ENCODE data around the gene XRCC3.

The XRCC3 gene

DNA sequence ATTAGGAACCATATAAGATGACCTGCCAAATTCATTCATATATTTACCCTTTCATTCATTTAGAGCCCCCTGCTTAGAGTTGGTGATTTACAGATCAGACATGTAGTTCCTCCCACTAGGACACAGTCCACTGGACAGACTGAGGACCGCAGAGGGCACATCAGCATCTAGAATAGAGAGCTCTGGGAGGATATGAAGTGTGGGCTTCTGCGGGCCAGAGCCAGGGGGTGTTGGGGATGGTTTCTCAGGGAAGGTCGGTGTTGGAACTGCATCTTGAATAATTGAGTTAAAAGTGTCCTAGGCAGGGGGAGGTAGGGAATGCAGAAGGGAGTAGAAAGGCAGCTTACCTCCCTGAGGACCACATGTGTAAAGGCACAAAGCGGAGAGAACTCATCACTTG, 43.3 kb downstream of the XRCC3 start:
- Histone ChIP-seq H3K9ac (ENCODE audit: low read depth, low read length) (no peak overlapping the region), H3K27me3 (ENCODE audit: control insufficient read depth, insufficient read depth, low read length) (no peaks in the 10 kb centered on the region), H3K27ac (ENCODE audit: low read depth, low read length) (no peak overlapping the region), H3K36me3 (ENCODE audit: control insufficient read depth, insufficient read depth, low read length) (peaks cover 89% of the 10 kb centered on the region), H3K9me3 (ENCODE audit: control insufficient read depth, insufficient read depth, low read length) (no peaks in the 10 kb centered on the region), H3K4me3 (ENCODE audit: low read depth, low read length) (no peak overlapping the region), H3K4me1 (ENCODE audit: control insufficient read depth, insufficient read depth, low read length) (no peaks in the 10 kb centered on the region)

DNA sequence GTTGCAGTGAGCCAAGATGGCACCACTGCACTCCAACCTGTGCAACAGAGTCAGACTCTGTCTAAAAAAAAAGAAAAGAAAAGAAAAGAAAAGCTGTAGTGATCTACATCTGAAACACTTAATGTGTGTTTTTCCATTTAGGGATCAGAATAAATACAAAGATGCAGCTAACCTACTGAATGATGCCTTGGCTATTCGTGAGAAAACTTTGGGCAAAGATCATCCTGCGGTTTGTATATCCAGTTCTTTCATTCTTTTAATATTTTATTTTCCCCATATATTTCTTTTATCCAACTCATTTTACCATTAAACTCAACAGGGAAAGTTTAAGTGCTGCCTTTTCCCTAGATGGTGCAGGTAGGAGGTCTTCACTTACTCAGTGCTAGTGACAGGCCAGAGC, 45.9 kb downstream of the XRCC3 start:
- no peak overlapping the region for H3K27ac ChIP-seq (ENCODE audit: low read depth, low read length)
- H3K36me3 ChIP-seq (ENCODE audit: control insufficient read depth, insufficient read depth, low read length) = peaks cover 84% of the 10 kb centered on the region
- H3K9ac ChIP-seq (ENCODE audit: low read depth, low read length) = no peak overlapping the region
- no peak overlapping the region for H3K4me3 ChIP-seq (ENCODE audit: low read depth, low read length)
- no peaks in the 10 kb centered on the region for H3K27me3 ChIP-seq (ENCODE audit: control insufficient read depth, insufficient read depth, low read length)
- H3K4me1 ChIP-seq (ENCODE audit: control insufficient read depth, insufficient read depth, low read length) = no peaks in the 10 kb centered on the region
- no peaks in the 10 kb centered on the region for H3K9me3 ChIP-seq (ENCODE audit: control insufficient read depth, insufficient read depth, low read length)

DNA sequence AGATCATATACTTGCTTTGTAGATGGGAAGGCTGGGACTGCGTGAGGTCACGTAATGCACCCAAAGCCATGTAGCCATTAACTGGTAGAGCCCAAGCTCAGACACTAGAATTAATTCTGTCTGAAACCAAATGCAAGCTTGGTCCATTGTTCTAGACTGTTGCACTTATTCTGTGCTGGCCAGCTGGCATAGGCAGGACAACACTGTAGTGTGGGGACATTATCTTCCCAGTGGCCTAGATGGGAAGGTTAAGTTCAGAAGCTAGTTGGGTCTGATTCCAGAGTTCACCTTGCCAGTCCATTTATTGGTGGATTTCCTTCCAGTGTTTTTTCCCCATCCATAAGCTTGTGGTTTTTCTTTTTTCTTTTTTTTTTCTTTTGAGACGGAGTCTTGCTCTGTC, 47.1 kb downstream of the XRCC3 start:
- no peaks in the 10 kb centered on the region for H3K4me1 ChIP-seq (ENCODE audit: control insufficient read depth, insufficient read depth, low read length)
- H3K36me3 ChIP-seq (ENCODE audit: control insufficient read depth, insufficient read depth, low read length) = peaks cover 85% of the 10 kb centered on the region
- no peak overlapping the region for H3K4me3 ChIP-seq (ENCODE audit: low read depth, low read length)
- no peaks in the 10 kb centered on the region for H3K9me3 ChIP-seq (ENCODE audit: control insufficient read depth, insufficient read depth, low read length)
- no peak overlapping the region for H3K9ac ChIP-seq (ENCODE audit: low read depth, low read length)
- no peak overlapping the region for H3K27ac ChIP-seq (ENCODE audit: low read depth, low read length)
- H3K27me3 ChIP-seq (ENCODE audit: control insufficient read depth, insufficient read depth, low read length) = no peaks in the 10 kb centered on the region

DNA sequence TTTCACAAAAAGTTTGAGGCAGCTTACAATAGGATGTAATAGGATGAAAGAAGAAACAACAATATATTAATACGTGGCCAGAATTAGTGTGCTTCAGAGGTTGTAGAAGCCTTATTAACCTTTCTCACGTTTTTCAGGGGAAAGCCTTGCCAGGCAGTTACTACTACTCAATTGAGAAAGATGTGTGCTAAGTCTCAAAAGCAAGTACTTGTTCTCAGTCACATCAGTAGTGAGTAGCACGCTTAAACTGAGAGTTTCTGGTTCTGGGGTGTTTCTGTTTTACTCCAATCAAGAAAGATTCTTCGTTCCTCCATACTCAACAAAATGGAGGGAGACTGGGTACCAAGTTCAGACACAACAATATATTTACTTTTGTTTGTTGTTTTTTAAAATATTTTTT, 47.6 kb downstream of the XRCC3 start:
- H3K4me1 ChIP-seq (ENCODE audit: control insufficient read depth, insufficient read depth, low read length) = no peaks in the 10 kb centered on the region
- no peaks in the 10 kb centered on the region for H3K27me3 ChIP-seq (ENCODE audit: control insufficient read depth, insufficient read depth, low read length)
- no peak overlapping the region for H3K27ac ChIP-seq (ENCODE audit: low read depth, low read length)
- no peak overlapping the region for H3K9ac ChIP-seq (ENCODE audit: low read depth, low read length)
- no peak overlapping the region for H3K4me3 ChIP-seq (ENCODE audit: low read depth, low read length)
- peaks cover 83% of the 10 kb centered on the region for H3K36me3 ChIP-seq (ENCODE audit: control insufficient read depth, insufficient read depth, low read length)
- H3K9me3 ChIP-seq (ENCODE audit: control insufficient read depth, insufficient read depth, low read length) = no peaks in the 10 kb centered on the region

DNA sequence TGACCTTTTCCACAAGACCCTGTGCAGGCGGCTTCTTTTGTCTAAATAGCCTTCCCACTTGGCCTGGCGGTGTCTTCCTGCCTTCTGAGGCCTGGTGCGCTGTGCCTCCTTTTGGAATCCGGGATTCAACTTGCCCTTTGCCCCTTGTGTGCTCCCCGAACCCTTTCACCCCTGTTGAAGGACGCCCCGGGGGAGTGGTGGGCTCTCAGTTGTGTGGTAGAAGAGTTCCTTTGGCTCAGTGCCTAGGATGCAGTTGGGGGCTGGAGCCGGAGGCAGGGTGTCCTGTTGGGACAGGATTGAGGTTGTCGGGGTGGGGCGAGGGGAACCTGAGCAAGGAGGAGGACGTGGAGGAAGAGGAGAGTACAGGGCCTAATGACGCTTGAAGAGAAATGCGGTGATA, 51.7 kb downstream of the XRCC3 start:
- Histone ChIP-seq H3K4me1 (ENCODE audit: control insufficient read depth, insufficient read depth, low read length) (no peaks in the 10 kb centered on the region), H3K4me3 (ENCODE audit: low read depth, low read length) (no peak overlapping the region), H3K9ac (ENCODE audit: low read depth, low read length) (no peak overlapping the region), H3K9me3 (ENCODE audit: control insufficient read depth, insufficient read depth, low read length) (no peaks in the 10 kb centered on the region), H3K36me3 (ENCODE audit: control insufficient read depth, insufficient read depth, low read length) (peaks cover 83% of the 10 kb centered on the region), H3K27ac (ENCODE audit: low read depth, low read length) (no peak overlapping the region), H3K27me3 (ENCODE audit: control insufficient read depth, insufficient read depth, low read length) (no peaks in the 10 kb centered on the region)

GRCh38 chr14:103662591-103662990, 52.7 kb downstream of the XRCC3 start:
- no peak overlapping the region for H3K9ac ChIP-seq (ENCODE audit: low read depth, low read length)
- no peaks in the 10 kb centered on the region for H3K9me3 ChIP-seq (ENCODE audit: control insufficient read depth, insufficient read depth, low read length)
- H3K36me3 ChIP-seq (ENCODE audit: control insufficient read depth, insufficient read depth, low read length) = peaks cover 82% of the 10 kb centered on the region
- H3K4me1 ChIP-seq (ENCODE audit: control insufficient read depth, insufficient read depth, low read length) = no peaks in the 10 kb centered on the region
- H3K27ac ChIP-seq (ENCODE audit: low read depth, low read length) = no peak overlapping the region
- H3K27me3 ChIP-seq (ENCODE audit: control insufficient read depth, insufficient read depth, low read length) = no peaks in the 10 kb centered on the region
- H3K4me3 ChIP-seq (ENCODE audit: low read depth, low read length) = no peak overlapping the region

DNA sequence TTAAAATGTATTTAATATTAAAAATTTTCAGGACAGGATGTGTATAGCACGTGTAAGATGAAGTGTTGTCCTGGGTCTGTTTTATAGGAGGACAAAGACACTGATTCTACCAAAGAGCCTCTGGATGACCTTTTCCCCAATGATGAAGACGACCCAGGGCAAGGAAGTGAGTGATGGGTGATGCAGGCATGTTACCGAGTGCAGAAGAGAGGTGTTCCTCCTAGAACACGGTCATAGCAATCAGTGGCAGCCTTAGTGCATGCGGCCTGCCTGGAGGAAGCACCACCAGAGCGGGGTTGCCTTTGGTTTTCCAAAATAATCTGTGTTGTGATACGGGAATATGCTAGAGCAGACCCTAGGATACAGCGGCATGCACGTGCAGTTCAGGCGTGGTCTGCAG, 53.2 kb downstream of the XRCC3 start:
- Histone ChIP-seq H3K27ac (ENCODE audit: low read depth, low read length) (no peak overlapping the region), H3K9ac (ENCODE audit: low read depth, low read length) (no peak overlapping the region), H3K36me3 (ENCODE audit: control insufficient read depth, insufficient read depth, low read length) (peaks cover 82% of the 10 kb centered on the region), H3K9me3 (ENCODE audit: control insufficient read depth, insufficient read depth, low read length) (no peaks in the 10 kb centered on the region), H3K4me3 (ENCODE audit: low read depth, low read length) (no peak overlapping the region), H3K4me1 (ENCODE audit: control insufficient read depth, insufficient read depth, low read length) (no peaks in the 10 kb centered on the region), H3K27me3 (ENCODE audit: control insufficient read depth, insufficient read depth, low read length) (no peaks in the 10 kb centered on the region)

DNA sequence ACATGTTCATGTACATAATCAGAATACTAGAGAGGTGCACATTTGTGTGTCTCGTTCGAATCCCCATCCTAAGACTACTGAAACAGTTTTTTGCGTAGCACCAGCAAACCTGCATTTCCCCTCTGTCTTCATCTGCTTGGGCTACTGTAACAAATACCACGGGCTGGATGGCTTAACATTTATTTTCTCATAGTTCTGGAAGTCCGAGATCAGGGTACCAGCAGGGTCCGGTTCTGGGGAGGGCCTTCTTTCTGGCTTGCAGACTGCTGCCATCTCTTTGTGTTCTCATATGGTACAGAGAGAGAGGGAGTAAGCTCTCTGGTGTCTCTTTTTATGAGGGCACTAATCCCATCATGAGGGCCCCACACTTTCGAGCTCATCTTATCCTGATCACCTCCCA, 55.6 kb downstream of the XRCC3 start:
- H3K27ac ChIP-seq (ENCODE audit: low read depth, low read length) = no peak overlapping the region

DNA sequence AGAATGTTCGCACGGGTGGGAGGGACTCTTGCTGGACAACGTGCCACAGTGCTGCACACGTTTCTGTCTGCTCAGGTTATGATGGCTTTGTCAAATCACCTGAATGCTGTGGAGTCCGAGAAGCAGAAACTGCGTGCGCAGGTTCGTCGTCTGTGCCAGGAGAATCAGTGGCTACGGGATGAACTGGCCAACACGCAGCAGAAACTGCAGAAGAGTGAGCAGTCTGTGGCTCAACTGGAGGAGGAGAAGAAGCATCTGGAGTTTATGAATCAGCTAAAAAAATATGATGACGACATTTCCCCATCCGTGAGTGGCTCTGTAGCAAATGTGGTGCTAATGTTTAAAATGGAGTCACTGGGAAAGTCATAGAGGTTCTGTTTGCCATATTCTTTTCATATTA, 57.8 kb downstream of the XRCC3 start:
- H3K4me3 ChIP-seq (ENCODE audit: low read depth, low read length) = no peak overlapping the region
- no peak overlapping the region for H3K27ac ChIP-seq (ENCODE audit: low read depth, low read length)
- H3K36me3 ChIP-seq (ENCODE audit: control insufficient read depth, insufficient read depth, low read length) = peaks cover 79% of the 10 kb centered on the region

More for the DNA sequence above, 55.6 kb downstream of the XRCC3 start:
- no peaks in the 10 kb centered on the region for H3K4me1 ChIP-seq (ENCODE audit: control insufficient read depth, insufficient read depth, low read length)
- H3K9ac ChIP-seq (ENCODE audit: low read depth, low read length) = no peak overlapping the region
- no peaks in the 10 kb centered on the region for H3K9me3 ChIP-seq (ENCODE audit: control insufficient read depth, insufficient read depth, low read length)
- H3K36me3 ChIP-seq (ENCODE audit: control insufficient read depth, insufficient read depth, low read length) = peaks cover 88% of the 10 kb centered on the region
- no peak overlapping the region for H3K4me3 ChIP-seq (ENCODE audit: low read depth, low read length)
- H3K27me3 ChIP-seq (ENCODE audit: control insufficient read depth, insufficient read depth, low read length) = no peaks in the 10 kb centered on the region

GRCh38 chr14:103656756-103657133, 58.5 kb downstream of the XRCC3 start:
- H3K27ac ChIP-seq (ENCODE audit: low read depth, low read length) = no peak overlapping the region
- H3K4me1 ChIP-seq (ENCODE audit: control insufficient read depth, insufficient read depth, low read length) = no peaks in the 10 kb centered on the region
- H3K36me3 ChIP-seq (ENCODE audit: control insufficient read depth, insufficient read depth, low read length) = peaks cover 72% of the 10 kb centered on the region
- no peaks in the 10 kb centered on the region for H3K27me3 ChIP-seq (ENCODE audit: control insufficient read depth, insufficient read depth, low read length)
- H3K9me3 ChIP-seq (ENCODE audit: control insufficient read depth, insufficient read depth, low read length) = no peaks in the 10 kb centered on the region
- H3K9ac ChIP-seq (ENCODE audit: low read depth, low read length) = no peak overlapping the region
- no peak overlapping the region for H3K4me3 ChIP-seq (ENCODE audit: low read depth, low read length)

More for the DNA sequence above, 57.8 kb downstream of the XRCC3 start:
- no peaks in the 10 kb centered on the region for H3K27me3 ChIP-seq (ENCODE audit: control insufficient read depth, insufficient read depth, low read length)
- no peak overlapping the region for H3K9ac ChIP-seq (ENCODE audit: low read depth, low read length)
- H3K9me3 ChIP-seq (ENCODE audit: control insufficient read depth, insufficient read depth, low read length) = no peaks in the 10 kb centered on the region
- H3K4me1 ChIP-seq (ENCODE audit: control insufficient read depth, insufficient read depth, low read length) = no peaks in the 10 kb centered on the region

- H3K27me3 ChIP-seq (ENCODE audit: control insufficient read depth, insufficient read depth, low read length) = no peaks in the 10 kb centered on the region
- no peak overlapping the region for H3K27ac ChIP-seq (ENCODE audit: low read depth, low read length)
- no peak overlapping the region for H3K9ac ChIP-seq (ENCODE audit: low read depth, low read length)
- peaks cover 66% of the 10 kb centered on the region for H3K36me3 ChIP-seq (ENCODE audit: control insufficient read depth, insufficient read depth, low read length)
- no peaks in the 10 kb centered on the region for H3K9me3 ChIP-seq (ENCODE audit: control insufficient read depth, insufficient read depth, low read length)
- H3K4me1 ChIP-seq (ENCODE audit: control insufficient read depth, insufficient read depth, low read length) = no peaks in the 10 kb centered on the region
- no peak overlapping the region for H3K4me3 ChIP-seq (ENCODE audit: low read depth, low read length)
Observed at GRCh38 chr14:103656031-103656755, 59.1 kb downstream of the XRCC3 start.
